ENCODE measurements around the gene QRICH1. TPM values are rescaled to one million over a fixed set of nuclear protein-coding genes. Genes with fewer than 3 reads are reported as not detected.

QRICH1 gene
- total and polyA plus RNA-seq, 2 donors (not counting 3 experiments of a cell fraction or from before 2014, with no cell fraction given), result 89.7 to 116 TPM

GRCh38 chr3:49006408-49007067 lies 87.3 kb downstream of the QRICH1 start:
- dilution Hi-C loops (cut with MboI; ENCODE audit: extremely low pct_ligation_motif_present, low sequenced_read_pairs), result no loop called here
- POLR2A ChIA-PET, result interaction anchor here (0.6 to 3.7 kb wide), 9 partner anchors 10 to 127 kb away, joined by 4 to 40 read pairs (median 10); partner anchors contain the start of genes DALRD3, IMPDH2, NDUFAF3 and P4HTM

DNA sequence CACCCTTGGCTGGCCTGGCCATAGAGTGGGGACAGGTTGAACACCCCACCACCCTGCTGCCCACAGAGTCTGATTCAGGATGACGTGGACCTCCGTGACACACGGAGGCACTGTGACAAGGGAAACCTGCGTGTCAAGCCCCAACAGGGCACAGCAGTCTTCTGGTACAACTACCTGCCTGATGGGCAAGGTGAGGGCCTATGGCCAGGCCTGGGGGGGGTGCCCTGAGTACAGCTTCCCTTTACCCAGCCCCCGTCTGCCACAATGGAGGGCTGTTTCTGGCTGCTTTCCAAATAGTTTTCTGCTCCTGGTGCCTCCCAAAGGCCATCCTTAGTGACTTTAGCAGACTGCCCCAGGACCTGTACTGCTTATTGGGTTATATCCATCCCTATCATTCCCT lies 87.9 kb downstream of the QRICH1 start:
- H3K36me3 ChIP-seq (ENCODE audit: control insufficient read depth in 2 of 2, extremely low read depth in 1 of 2, insufficient read depth in 2 of 2, low read length in 2 of 2), result no peaks in the 10 kb centered on the region
- H3K4me3 ChIP-seq (replicated peaks in 1 of 3; ENCODE audit: insufficient read depth in 1 of 3, low read depth in 1 of 3, low read length in 3 of 3), result peak overlapping the region in 1 of 3 experiments; percentile 46
- H4K20me1 ChIP-seq (replicated peaks; ENCODE audit: control insufficient read depth, extremely low read depth, insufficient read depth, low read length), result no peaks in the 10 kb centered on the region
- POLR2A ChIA-PET, result interaction anchor here (1.6 to 3.7 kb wide), 2 partner anchors 15 to 18 kb away, joined by 8 to 40 read pairs; partner anchors contain the start of gene P4HTM
- BruUV-seq (replicated peaks), result no TSS peak
- no peak for FAIRE-seq
- peak overlapping the region; percentile 72 for H2AFZ ChIP-seq (ENCODE audit: low read depth, low read length)
- peaks cover 18% of the 10 kb centered on the region for H3K79me2 ChIP-seq (ENCODE audit: control insufficient read depth, insufficient read depth, low read length)
- peak overlapping the region; percentile 71 for H3K4me2 ChIP-seq (ENCODE audit: insufficient read depth, low read length)
- H3K4me1 ChIP-seq (ENCODE audit: control insufficient read depth, extremely low read depth, insufficient read depth, low read length), result peaks cover 15% of the 10 kb centered on the region
- H3K9me1 ChIP-seq (replicated peaks; ENCODE audit: control insufficient read depth, extremely low read depth, insufficient read depth, low read length), result no peaks in the 10 kb centered on the region
- intact Hi-C loops (cut with micrococcal nuclease) (no loop called here), dilution Hi-C loops (cut with MboI; ENCODE audit: extremely low pct_ligation_motif_present, low sequenced_read_pairs) (no loop called here)
- no peaks in the 10 kb centered on the region for H3K27me3 ChIP-seq (ENCODE audit: control insufficient read depth in 2 of 2, insufficient read depth in 2 of 2, low read length in 2 of 2)
- CTCF ChIA-PET, result interaction anchor here (1.3 to 12.8 kb wide), 4 partner anchors 16 to 88 kb away, joined by 3 to 254 read pairs (median 23); partner anchors contain the start of genes NDUFAF3, P4HTM and QRICH1
- H3K27ac ChIP-seq (ENCODE audit: insufficient read depth, low read depth, low read length), result no peak overlapping the region
- H3K9ac ChIP-seq (replicated peaks; ENCODE audit: extremely low read depth, insufficient read depth, low read length), result peak overlapping the region; percentile 96
- no peaks in the 10 kb centered on the region for H3K9me3 ChIP-seq (replicated peaks; ENCODE audit: control insufficient read depth, insufficient read depth, low read length)
- TF ChIP-seq GATA2 (IDR thresholded peaks at IDR 0.05; ENCODE audit: insufficient read depth, insufficient read length, low read depth, low read length) (no peak), CTCF (IDR thresholded peaks at IDR 0.05; ENCODE audit: extremely low read depth in 1 of 2, insufficient read depth in 1 of 2, low read depth in 1 of 2, low read length in 2 of 2) (no peak)
- no peak for DNase-seq (ENCODE audit: low read depth, low spot score)

More at GRCh38 chr3:49006408-49007067, 87.3 kb downstream of the QRICH1 start:
- H3K79me2 ChIP-seq (ENCODE audit: control insufficient read depth, insufficient read depth, low read length), result peaks cover 21% of the 10 kb centered on the region
- H3K27me3 ChIP-seq (ENCODE audit: control insufficient read depth in 2 of 2, insufficient read depth in 2 of 2, low read length in 2 of 2), result no peaks in the 10 kb centered on the region
- H3K9ac ChIP-seq (replicated peaks; ENCODE audit: extremely low read depth, insufficient read depth, low read length), result peak overlapping the region; percentile 96
- FAIRE-seq (peak; percentile 44), DNase-seq (ENCODE audit: low read depth, low spot score) (peak; percentile 51)
- H3K9me3 ChIP-seq (replicated peaks; ENCODE audit: control insufficient read depth, insufficient read depth, low read length), result no peaks in the 10 kb centered on the region
- peaks cover 15% of the 10 kb centered on the region for H3K4me1 ChIP-seq (ENCODE audit: control insufficient read depth, extremely low read depth, insufficient read depth, low read length)
- H3K9me1 ChIP-seq (replicated peaks; ENCODE audit: control insufficient read depth, extremely low read depth, insufficient read depth, low read length), result no peaks in the 10 kb centered on the region
- BruUV-seq (replicated peaks), result TSS peak; percentile 87
- TF ChIP-seq FOS (IDR thresholded peaks at IDR 0.05; ENCODE audit: borderline replicate concordance, insufficient read depth, low read length) (no peak), POLR2A (IDR thresholded peaks at IDR 0.05; ENCODE audit: low read depth, low read length) (peak; percentile 18)
- CTCF ChIA-PET, result interaction anchor here (0.9 to 12.8 kb wide), 10 partner anchors 10 to 443 kb away, joined by 3 to 254 read pairs (median 8); partner anchors contain the start of genes DALRD3, IMPDH2, NDUFAF3 and P4HTM
- no peaks in the 10 kb centered on the region for H4K20me1 ChIP-seq (replicated peaks; ENCODE audit: control insufficient read depth, extremely low read depth, insufficient read depth, low read length)
- H3K27ac ChIP-seq (ENCODE audit: insufficient read depth, low read depth, low read length), result peak overlapping the region; percentile 57
- H3K4me2 ChIP-seq (ENCODE audit: insufficient read depth, low read length), result peak overlapping the region; percentile 71
- H2AFZ ChIP-seq (ENCODE audit: low read depth, low read length), result peak overlapping the region; percentile 72
- H3K36me3 ChIP-seq (ENCODE audit: control insufficient read depth in 2 of 2, extremely low read depth in 1 of 2, insufficient read depth in 2 of 2, low read length in 2 of 2), result peaks cover 0 to 3% of the 10 kb centered on the region in 2 experiments
- peak overlapping the region; percentile 33 to 93 (median 46) for H3K4me3 ChIP-seq (replicated peaks in 1 of 3; ENCODE audit: insufficient read depth in 1 of 3, low read depth in 1 of 3, low read length in 3 of 3)
- intact Hi-C loops (cut with micrococcal nuclease), result loop anchor here (1.0 kb wide), 3 partner anchors 15 to 23 kb away; partner anchors contain the start of gene IMPDH2
